H1 (cell line): ENCODE data around the gene CPZ. TPM values are rescaled to one million over a fixed set of nuclear protein-coding genes. Genes with fewer than 3 reads are reported as not detected.

Source experiments
- CTCF ChIA-PET: fragments of 300-600 bp; sonication (Branson Sonifier 250); formaldehyde crosslinking; loops from one replicate; lab custom pipeline; 2021; ENCODE audit not compliant: partially characterized antibody; lab: Charles Lee
- POLR2A ChIA-PET: fragments of 300-600 bp; sonication (Branson Sonifier 250); formaldehyde crosslinking; loops from one replicate; lab custom pipeline; 2021; ENCODE audit warnings: inconsistent platforms; ENCODE audit not compliant: partially characterized antibody; lab: Charles Lee
- DNase-seq, 2 experiments: peaks; one replicate each; pipeline versions ENCODE4 v3.0.0 to v3.0.0-alpha.2; 2010 to 2022; ENCODE audit warnings: low spot score in 2 of 2, low read depth in 1 of 2, mixed read lengths in 1 of 2
- FAIRE-seq: peaks from 2 replicates; lab custom pipeline; 2011; peaks lifted over from hg19 to GRCh38; lab: Jason Lieb, UNC
- H2AFZ ChIP-seq: 2 replicates; pipeline ENCODE4 v1.8.1; 2012; ENCODE audit warnings: low read length, inconsistent platforms
- H2AK5ac ChIP-seq: 2 replicates; pipeline ENCODE4 v1.6.1; 2013; ENCODE audit warnings: low read depth, low read length
- H2BK120ac ChIP-seq: replicated peaks from 2 replicates; pipeline ENCODE3; 2013; ENCODE audit warnings: low read depth, low read length, inconsistent platforms
- H2BK12ac ChIP-seq: 2 replicates; pipeline ENCODE4 v1.6.1; 2013; ENCODE audit warnings: low read depth, low read length
- H2BK15ac ChIP-seq: 2 replicates; pipeline ENCODE4 v1.6.1; 2013; ENCODE audit warnings: low read length
- H2BK20ac ChIP-seq: 2 replicates; pipeline ENCODE4 v1.6.1; 2013; ENCODE audit warnings: low read length
- H2BK5ac ChIP-seq: 2 replicates; pipeline ENCODE4 v1.6.1; 2013; ENCODE audit warnings: low read depth, low read length
- H3K14ac ChIP-seq: 2 replicates; pipeline ENCODE4 v1.6.1; 2013; ENCODE audit warnings: inconsistent platforms; ENCODE audit not compliant: insufficient read length
- H3K18ac ChIP-seq: 2 replicates; pipeline ENCODE4 v1.6.1; 2013; ENCODE audit warnings: low read length; ENCODE audit errors: extremely low read depth
- H3K23ac ChIP-seq: 2 replicates; pipeline ENCODE4 v1.6.1; 2013; ENCODE audit warnings: inconsistent platforms; ENCODE audit not compliant: insufficient read length
- H3K23me2 ChIP-seq: 2 replicates; pipeline ENCODE4 v1.6.1; 2013; ENCODE audit warnings: low read depth, low read length
- H3K27ac ChIP-seq: 2 replicates; pipeline ENCODE4 v1.6.1; 2011; ENCODE audit warnings: low read depth, low read length, inconsistent platforms
- H3K27me3 ChIP-seq, 4 experiments: replicated peaks in 1 of 4; 1 replicate in 1 of 4; 2 replicates in 3 of 4; pipeline versions ENCODE4 v1.6.1 to v1.8.1; 2011 to 2013; ENCODE audit warnings: low read length in 3 of 4, mild to moderate bottlenecking in 3 of 4, inconsistent platforms in 2 of 4, mixed read lengths in 2 of 4, moderate library complexity in 1 of 4; ENCODE audit not compliant: control insufficient read depth in 3 of 4, insufficient read depth in 3 of 4; ENCODE audit errors: extremely low read depth in 1 of 4
- H3K36me3 ChIP-seq, 4 experiments: 2 replicates each; pipeline versions ENCODE4 v1.6.1 to v1.8.1; 2011 to 2013; ENCODE audit warnings: mild to moderate bottlenecking in 4 of 4, low read length in 3 of 4, moderate library complexity in 2 of 4, control low read depth in 1 of 4, inconsistent platforms in 1 of 4; ENCODE audit not compliant: insufficient read depth in 4 of 4, control insufficient read depth in 2 of 4
- H3K4ac ChIP-seq: replicated peaks from 2 replicates; pipeline ENCODE3; 2013; ENCODE audit warnings: low read length, low read depth, mixed read lengths, inconsistent platforms; ENCODE audit not compliant: insufficient read length
- H3K4me1 ChIP-seq, 4 experiments: replicated peaks in 1 of 4; 1 replicate in 1 of 4; 2 replicates in 3 of 4; pipeline versions ENCODE4 v1.6.1 to v1.8.1; 2011 to 2013; ENCODE audit warnings: low read length in 3 of 4, inconsistent platforms in 2 of 4, mixed read lengths in 1 of 4; ENCODE audit not compliant: insufficient read depth in 4 of 4, control insufficient read depth in 3 of 4
- H3K4me2 ChIP-seq, 2 experiments: 2 replicates each; pipeline versions ENCODE4 v1.6.1 to v1.8.1; 2011 to 2013; ENCODE audit warnings: low read depth in 2 of 2, low read length in 2 of 2, control low read depth in 1 of 2, inconsistent platforms in 1 of 2, mild to moderate bottlenecking in 1 of 2; ENCODE audit not compliant: insufficient read depth in 1 of 2
- H3K4me3 ChIP-seq, 4 experiments: fragments of 200-600, 300-600 bp in 1 of 4; sonication (generic), shearing (Covaris generic), sonication (Bioruptor Twin) in 1 of 4; 2 replicates each; pipeline versions ENCODE4 v1.5.1 to v1.8.1; 2011 to 2016; ENCODE audit warnings: low read length in 4 of 4, low read depth in 3 of 4, control low read depth in 2 of 4, inconsistent platforms in 2 of 4, mild to moderate bottlenecking in 2 of 4, mixed read lengths in 1 of 4, moderate library complexity in 1 of 4; ENCODE audit not compliant: insufficient read depth in 2 of 4; ENCODE audit errors: extremely low read depth in 1 of 4
- H3K56ac ChIP-seq: replicated peaks from 2 replicates; pipeline ENCODE3; 2013; ENCODE audit warnings: low read depth, mild to moderate bottlenecking, mixed read lengths, low read length, inconsistent platforms; ENCODE audit not compliant: insufficient read length
- H3K79me1 ChIP-seq: 2 replicates; pipeline ENCODE4 v1.6.1; 2013; ENCODE audit warnings: low read depth, low read length, control low read depth
- H3K79me2 ChIP-seq, 2 experiments: 2 replicates each; pipeline versions ENCODE4 v1.6.1 to v1.8.1; 2012 to 2013; ENCODE audit warnings: low read length in 2 of 2, mild to moderate bottlenecking in 2 of 2, inconsistent platforms in 1 of 2; ENCODE audit not compliant: insufficient read depth in 2 of 2, control insufficient read depth in 1 of 2
- H3K9ac ChIP-seq, 4 experiments: replicated peaks in 1 of 4; 1 replicate in 1 of 4; 2 replicates in 3 of 4; pipeline versions ENCODE4 v1.6.1 to v1.8.1; 2011 to 2013; ENCODE audit warnings: low read depth in 3 of 4, low read length in 3 of 4, control low read depth in 2 of 4, mild to moderate bottlenecking in 2 of 4, moderate library complexity in 2 of 4, inconsistent platforms in 1 of 4; ENCODE audit errors: extremely low read depth in 1 of 4
- H3K9me3 ChIP-seq, 2 experiments: 2 replicates each; pipeline versions ENCODE4 v1.6.1 to v1.8.1; 2012 to 2013; ENCODE audit warnings: mild to moderate bottlenecking in 2 of 2, moderate library complexity in 2 of 2, control low read depth in 1 of 2, inconsistent platforms in 1 of 2, low read depth in 1 of 2, low read length in 1 of 2, mixed read lengths in 1 of 2; ENCODE audit not compliant: insufficient read depth in 2 of 2
- H4K20me1 ChIP-seq, 2 experiments: replicated peaks in 1 of 2; 2 replicates each; pipeline versions ENCODE3 to v1.8.1; 2011 to 2013; ENCODE audit warnings: inconsistent platforms in 2 of 2, low read length in 2 of 2, mild to moderate bottlenecking in 1 of 2; ENCODE audit not compliant: insufficient read depth in 2 of 2, control insufficient read depth in 1 of 2
- H4K5ac ChIP-seq: 2 replicates; pipeline ENCODE4 v1.6.1; 2013; ENCODE audit warnings: low read length, low read depth, mixed read lengths, inconsistent platforms; ENCODE audit not compliant: insufficient read length
- H4K8ac ChIP-seq: 2 replicates; pipeline ENCODE4 v1.8.0; 2013; ENCODE audit warnings: mild to moderate bottlenecking, moderate library complexity, low read length, inconsistent platforms; ENCODE audit not compliant: insufficient read depth; ENCODE audit errors: extremely low read depth
- H4K91ac ChIP-seq: replicated peaks from 2 replicates; pipeline ENCODE3; 2013; ENCODE audit warnings: low read length, mixed read lengths, inconsistent platforms; ENCODE audit not compliant: insufficient read length
- SUZ12 ChIP-seq: fragments of 200-600 bp; sonication (generic); IDR thresholded peaks from 2 replicates; pipeline ENCODE4 v1.6.1; 2012; ENCODE audit warnings: mild to moderate bottlenecking, inconsistent platforms, low read length, moderate library complexity, mixed read lengths
- ZNF274 ChIP-seq: IDR thresholded peaks from 2 replicates; pipeline ENCODE4 v1.7.0; 2012; ENCODE audit warnings: low read length, borderline replicate concordance; ENCODE audit errors: extremely low read depth
- WGBS, 2 experiments: shearing (Covaris generic) in 1 of 2; methylation state at CpG; one replicate each; pipeline versions ENCODE4 v1.1.6 to v1.1.7; 2013 to 2015; ENCODE audit warnings: low lambda C conversion rate in 2 of 2, mixed read lengths in 2 of 2, inconsistent platforms in 1 of 2, low coverage in 1 of 2, missing lambda C conversion rate in 1 of 2; ENCODE audit not compliant: insufficient replicate concordance in 2 of 2, insufficient coverage in 1 of 2, insufficient read length in 1 of 2; ENCODE audit errors: extremely low coverage in 1 of 2, missing lambda C conversion rate in 1 of 2; 5-methylcytosine and 5-hydroxymethylcytosine counted together
- polyA plus RNA-seq, 7 experiments: library from polyadenylated mRNA; depleted of rRNA in 3 of 7; stranded (reverse) in 5 of 7; unstranded in 2 of 7; fragments of >200 nt in 5 of 7; fragments of 200-250 nt in 2 of 7; gene quantifications; 1 replicate in 5 of 7; 2 replicates in 1 of 7; 4 replicates in 1 of 7; pipeline versions ENCODE4 v1.2.1 to v1.2.3, GENCODE V29; 2011 to 2013; ENCODE audit warnings: missing spikeins in 2 of 7, mixed read lengths in 2 of 7
- total RNA-seq: library from RNA; stranded (reverse); fragmentation: NEBNext Ultra II Directional; extraction: Animal tissue kit (Norgen Biotek cat#: 25700); gene quantifications from 2 replicates; pipeline ENCODE4 v1.2.1, GENCODE V29; 2021

CPZ gene
- total and polyA plus RNA-seq, 2 of the 8 experiments (the other 6 are each of a cell fraction or from before 2014, with no cell fraction given) = 28.8 to 40.7 TPM

DNA sequence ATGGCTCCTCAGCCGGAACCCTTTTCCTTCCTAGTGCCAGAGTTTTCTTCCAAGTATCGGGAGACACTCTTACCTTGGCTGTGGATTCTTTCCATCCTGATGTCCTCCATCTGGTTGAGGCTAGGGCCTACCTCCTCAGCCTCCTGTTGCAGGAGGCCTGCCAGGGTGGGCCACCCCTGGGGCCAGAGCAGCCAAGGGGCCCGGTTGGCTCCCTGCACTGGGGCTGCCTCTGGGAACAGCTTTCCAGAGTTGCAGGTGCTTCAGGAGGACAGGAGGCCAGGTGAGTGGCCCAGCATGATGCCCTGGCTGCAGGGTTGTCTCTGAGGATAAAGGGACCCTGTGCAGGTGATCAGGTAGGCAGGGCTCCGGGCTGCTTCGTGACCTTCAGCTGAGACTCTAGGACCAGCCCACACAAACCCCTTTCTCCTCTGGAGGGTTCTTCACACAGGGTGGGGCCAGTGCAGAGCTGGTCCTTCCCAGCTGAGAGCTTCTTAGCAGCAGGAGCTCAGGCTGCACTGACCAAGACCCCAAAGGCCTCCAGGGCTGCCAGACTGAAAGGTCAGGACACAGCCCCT is 17.7 kb upstream of the CPZ start:
- Histone ChIP-seq H2BK15ac (0 out of 2 replicates have a peak overlapping the region, but pooled peaks have one; percentile 85), H2BK120ac (no peak overlapping the region), H2BK20ac (0 out of 2 replicates have a peak overlapping the region, but pooled peaks have one; percentile 62), H2BK5ac (0 out of 2 replicates have a peak overlapping the region, but pooled peaks have one; percentile 4), H3K27ac (no peak overlapping the region), H3K27me3 (no peaks in the 10 kb centered on the region; a peak in 3 of 7 replicates), H3K56ac (no peak overlapping the region), H3K4ac (no peak overlapping the region), H2AFZ (no peak overlapping the region), H2AK5ac (no peak overlapping the region), H4K8ac (no peak overlapping the region), H3K9ac (no peak overlapping the region), H3K23ac (no peak overlapping the region), H3K4me1 (peaks cover 0 to 20% (median 6%) of the 10 kb centered on the region in 4 experiments; a peak in 5 of 7 replicates), H3K4me2 (no peak overlapping the region), H3K79me2 (no peaks in the 10 kb centered on the region), H4K20me1 (no peaks in the 10 kb centered on the region), H3K79me1 (no peaks in the 10 kb centered on the region), H3K14ac (no peak overlapping the region), H4K5ac (no peak overlapping the region), H3K23me2 (peaks cover 4% of the 10 kb centered on the region; the same call in 1 of the 2 replicates), H3K9me3 (no peaks in the 10 kb centered on the region), H3K18ac (no peak overlapping the region), H3K4me3 (no peak overlapping the region), H4K91ac (no peak overlapping the region), H3K36me3 (no peaks in the 10 kb centered on the region), H2BK12ac (peak overlapping the region; percentile 69; the same call in 1 of the 2 replicates)
- ChIA-PET POLR2A (interaction anchor here (0.7 to 2.4 kb wide), 4 partner anchors 11 to 34 kb away, joined by 3 to 8 read pairs (median 4); partner anchors contain the start of gene CPZ), CTCF (interaction anchor here (1.0 to 1.2 kb wide), 3 partner anchors 10 to 107 kb away, joined by 3 to 4 read pairs (median 3); no protein-coding TSS in a partner anchor)
- TF ChIP-seq SUZ12 = no peak
- TF ChIP-seq ZNF274 = no peak
- DNase-seq (no peak), FAIRE-seq (no peak)
- WGBS, 2 experiments = 84% methylated on average over 5 of the region's 5 CpGs; no CpG with 5 or more reads in 1 of the 2 experiments
